Tibial nerve (tissue), 3 donors: Measurements from ENCODE around the gene MUSK.

Experiments used
- POLR2A ChIP-seq, 2 donors: fragments of 450-650 bp; IDR thresholded peaks; one replicate each; pipeline ENCODE4 v1.6.1; 2017; ENCODE audit warnings: antibody characterized with exemption in 2 of 2, mild to moderate bottlenecking in 2 of 2, moderate library complexity in 2 of 2
- TF ChIP-seq, protein P1 (sequence below), 5 experiments: fragments of 200-600 bp in 3 of 5; fragments of 450-650 bp in 2 of 5; sonication (generic) in 3 of 5; IDR thresholded peaks; one replicate each; pipeline ENCODE4 v1.5.1; 2016 to 2019; ENCODE audit warnings: antibody characterized with exemption in 5 of 5, mild to moderate bottlenecking in 3 of 5, moderate library complexity in 2 of 5

DNA sequence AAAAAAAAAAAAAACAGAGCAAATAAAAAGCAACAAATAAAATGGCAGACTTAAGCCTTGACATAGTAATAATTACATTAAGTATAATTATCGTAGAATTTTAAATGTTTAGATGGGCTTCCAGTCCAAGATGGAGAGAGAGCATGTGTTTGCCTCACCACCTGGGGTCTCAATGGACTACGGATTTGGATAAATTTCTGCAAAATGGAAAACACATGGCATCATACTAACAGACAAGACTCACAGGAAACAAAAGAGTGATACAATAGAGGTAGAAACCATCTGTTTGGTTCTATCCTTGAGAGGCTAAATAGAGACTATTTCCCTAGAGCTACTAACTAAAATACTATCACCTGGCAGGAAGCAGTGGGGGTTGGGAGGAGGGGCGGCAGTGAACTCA is 144.3 kb downstream of the MUSK start:
- TF ChIP-seq, protein P1, sequence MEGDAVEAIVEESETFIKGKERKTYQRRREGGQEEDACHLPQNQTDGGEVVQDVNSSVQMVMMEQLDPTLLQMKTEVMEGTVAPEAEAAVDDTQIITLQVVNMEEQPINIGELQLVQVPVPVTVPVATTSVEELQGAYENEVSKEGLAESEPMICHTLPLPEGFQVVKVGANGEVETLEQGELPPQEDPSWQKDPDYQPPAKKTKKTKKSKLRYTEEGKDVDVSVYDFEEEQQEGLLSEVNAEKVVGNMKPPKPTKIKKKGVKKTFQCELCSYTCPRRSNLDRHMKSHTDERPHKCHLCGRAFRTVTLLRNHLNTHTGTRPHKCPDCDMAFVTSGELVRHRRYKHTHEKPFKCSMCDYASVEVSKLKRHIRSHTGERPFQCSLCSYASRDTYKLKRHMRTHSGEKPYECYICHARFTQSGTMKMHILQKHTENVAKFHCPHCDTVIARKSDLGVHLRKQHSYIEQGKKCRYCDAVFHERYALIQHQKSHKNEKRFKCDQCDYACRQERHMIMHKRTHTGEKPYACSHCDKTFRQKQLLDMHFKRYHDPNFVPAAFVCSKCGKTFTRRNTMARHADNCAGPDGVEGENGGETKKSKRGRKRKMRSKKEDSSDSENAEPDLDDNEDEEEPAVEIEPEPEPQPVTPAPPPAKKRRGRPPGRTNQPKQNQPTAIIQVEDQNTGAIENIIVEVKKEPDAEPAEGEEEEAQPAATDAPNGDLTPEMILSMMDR (IDR thresholded peaks at IDR 0.05): no peak
- TF ChIP-seq POLR2A (IDR thresholded peaks at IDR 0.05): no peak
